K562 (cell line): ENCODE results near the gene INSR. TPM values are rescaled to one million over a fixed set of nuclear protein-coding genes. Genes with fewer than 3 reads are reported as not detected.

ENCODE experiments used
- CREM ChIP-seq: IDR thresholded peaks from 2 replicates; pipeline ENCODE4 v1.6.1; 2014; ENCODE audit warnings: antibody characterized with exemption, low read depth
- EGR1 ChIP-seq: fragments of 450-650 bp; conservative IDR thresholded peaks from 2 replicates; pipeline ENCODE4 v1.6.1; 2017; ENCODE audit warnings: mild to moderate bottlenecking
- FOS ChIP-seq: IDR thresholded peaks from 3 replicates; pipeline ENCODE4 v1.6.1; 2011; ENCODE audit not compliant: insufficient read length; ENCODE audit errors: extremely low read depth
- GTF2E2 ChIP-seq: fragments of 200-800 bp; sonication (Bioruptor generic); IDR thresholded peaks from 2 replicates; pipeline ENCODE4 v1.6.1; 2016; ENCODE audit warnings: missing genetic modification characterization, missing compliant biosample characterization
- HNRNPL ChIP-seq: fragments of 200-400 bp; formaldehyde crosslinking; IDR thresholded peaks from 2 replicates; pipeline ENCODE4 v1.6.1; 2017; ENCODE audit warnings: low read depth, mild to moderate bottlenecking, low read length
- HNRNPLL ChIP-seq: fragments of 200-400 bp; formaldehyde crosslinking; IDR thresholded peaks from 2 replicates; pipeline ENCODE4 v1.6.1; 2017; ENCODE audit warnings: low read length, low read depth, mild to moderate bottlenecking; ENCODE audit not compliant: poor library complexity, severe bottlenecking
- MYNN ChIP-seq, 2 experiments: sonication (generic); formaldehyde crosslinking in 1 of 2; IDR thresholded peaks; 2 replicates each; pipeline versions ENCODE4 v1.5.0 to v1.6.1; 2016 to 2020; ENCODE audit warnings: antibody characterized with exemption in 1 of 2, missing genetic modification reagents in 1 of 2
- NCOR1 ChIP-seq: fragments of 450-650 bp; IDR thresholded peaks from 2 replicates; pipeline ENCODE4 v1.6.1; 2016; ENCODE audit warnings: mild to moderate bottlenecking, moderate library complexity
- NFXL1 ChIP-seq: fragments of 450-650 bp; formaldehyde crosslinking; IDR thresholded peaks from 2 replicates; pipeline ENCODE4 v1.4.0; 2021; ENCODE audit warnings: mild to moderate bottlenecking
- NKRF ChIP-seq: fragments of 450-650 bp; IDR thresholded peaks from 2 replicates; pipeline ENCODE4 v1.6.1; 2016; ENCODE audit warnings: borderline replicate concordance
- OTX1 ChIP-seq: fragments of 450-650 bp; formaldehyde crosslinking; IDR thresholded peaks from 2 replicates; pipeline ENCODE4 v1.4.0; 2022; ENCODE audit warnings: mild to moderate bottlenecking
- PHB2 ChIP-seq: fragments of 450-650 bp; IDR thresholded peaks from 2 replicates; pipeline ENCODE4 v1.6.1; 2017; ENCODE audit warnings: low read depth
- POLR3G ChIP-seq: IDR thresholded peaks from 2 replicates; pipeline ENCODE4 v1.6.1; 2011; ENCODE audit not compliant: insufficient read length, insufficient replicate concordance; ENCODE audit errors: extremely low read depth
- RBM22 ChIP-seq: fragments of 200-400 bp; formaldehyde crosslinking; IDR thresholded peaks from 2 replicates; pipeline ENCODE4 v1.6.1; 2018; ENCODE audit warnings: low read length, low read depth; ENCODE audit not compliant: poor library complexity, severe bottlenecking
- RHOXF2B ChIP-seq: fragments of 250-450 bp; sonication (Bioruptor Pico); conservative IDR thresholded peaks from 2 replicates; pipeline ENCODE4 v1.5.1; 2021
- SMAD4 ChIP-seq: fragments of 250-450 bp; sonication (Bioruptor Pico); conservative IDR thresholded peaks from 2 replicates; pipeline ENCODE4 v1.8.0; 2021; ENCODE audit warnings: inconsistent platforms, mild to moderate bottlenecking, moderate library complexity
- TCFL5 ChIP-seq: fragments of 250-450 bp; sonication (Bioruptor Pico); conservative IDR thresholded peaks from 2 replicates; pipeline ENCODE4 v1.6.1; 2021; ENCODE audit warnings: mild to moderate bottlenecking, moderate library complexity, matching md5 sums
- U2AF1 ChIP-seq: fragments of 200-400 bp; formaldehyde crosslinking; optimal IDR thresholded peaks from 2 replicates; pipeline ENCODE3; 2017; ENCODE audit warnings: mild to moderate bottlenecking, low read depth, low read length, moderate library complexity
- ZBTB17 ChIP-seq: fragments of 450-650 bp; formaldehyde crosslinking; IDR thresholded peaks from 2 replicates; pipeline ENCODE4 v1.4.0; 2020; ENCODE audit warnings: mild to moderate bottlenecking
- ZBTB2 ChIP-seq: fragments of 450-650 bp; IDR thresholded peaks from 2 replicates; pipeline ENCODE4 v1.6.1; 2016; ENCODE audit warnings: antibody characterized with exemption
- ZFP30 ChIP-seq: fragments of 250-450 bp; sonication (Bioruptor Pico); IDR thresholded peaks from 2 replicates; pipeline ENCODE4 v1.8.0; 2022; ENCODE audit warnings: moderate library complexity, mild to moderate bottlenecking, inconsistent platforms, borderline replicate concordance
- ZNF174 ChIP-seq: fragments of 250-450 bp; sonication (Bioruptor Pico); IDR thresholded peaks from 2 replicates; pipeline ENCODE4 v1.4.0; 2020; ENCODE audit warnings: mild to moderate bottlenecking
- ZNF316 ChIP-seq: fragments of 450-650 bp; IDR thresholded peaks from 2 replicates; pipeline ENCODE4 v1.6.1; 2016
- ZNF551 ChIP-seq: fragments of 250-450 bp; sonication (Bioruptor Pico); IDR thresholded peaks from 2 replicates; pipeline ENCODE4 v1.5.0; 2021; ENCODE audit warnings: mild to moderate bottlenecking, moderate library complexity
- polyA plus RNA-seq, 8 experiments: library from polyadenylated mRNA; depleted of rRNA in 4 of 8; stranded (reverse) in 5 of 8; unstranded in 3 of 8; fragments of >200 nt; fragmentation: Nextera tagmentation in 2 of 8; fragmentation: Illumina TruSeq in 1 of 8; extraction: Ambion mirVana in 2 of 8; extraction: Trizol in 1 of 8; gene quantifications; 2 replicates each; pipeline versions ENCODE4 v1.2.1 to v1.2.3, GENCODE V29; 2011 to 2014; ENCODE audit warnings: inconsistent platforms in 1 of 8, missing spikeins in 1 of 8
- total RNA-seq, 7 experiments: library from RNA; depleted of rRNA in 6 of 7; stranded (reverse); fragments of >200 nt in 6 of 7; fragmentation: Illumina TruSeq in 2 of 7; extraction: Trizol in 2 of 7; gene quantifications; 2 replicates each; pipeline versions ENCODE4 v1.2.1 to v1.2.3, GENCODE V29; 2011 to 2021; ENCODE audit warnings: low replicate concordance in 1 of 7
- TF ChIP-seq, protein P1 (sequence below): fragments of 250-450 bp; sonication (Bioruptor Pico); IDR thresholded peaks from 2 replicates; pipeline ENCODE4 v1.5.0; 2021

Gene INSR
- total and polyA plus RNA-seq, 9 of the 15 experiments (the other 6 are each of a cell fraction or from before 2014, with no cell fraction given) = 0.04 to 0.88 (median 0.41) TPM

DNA sequence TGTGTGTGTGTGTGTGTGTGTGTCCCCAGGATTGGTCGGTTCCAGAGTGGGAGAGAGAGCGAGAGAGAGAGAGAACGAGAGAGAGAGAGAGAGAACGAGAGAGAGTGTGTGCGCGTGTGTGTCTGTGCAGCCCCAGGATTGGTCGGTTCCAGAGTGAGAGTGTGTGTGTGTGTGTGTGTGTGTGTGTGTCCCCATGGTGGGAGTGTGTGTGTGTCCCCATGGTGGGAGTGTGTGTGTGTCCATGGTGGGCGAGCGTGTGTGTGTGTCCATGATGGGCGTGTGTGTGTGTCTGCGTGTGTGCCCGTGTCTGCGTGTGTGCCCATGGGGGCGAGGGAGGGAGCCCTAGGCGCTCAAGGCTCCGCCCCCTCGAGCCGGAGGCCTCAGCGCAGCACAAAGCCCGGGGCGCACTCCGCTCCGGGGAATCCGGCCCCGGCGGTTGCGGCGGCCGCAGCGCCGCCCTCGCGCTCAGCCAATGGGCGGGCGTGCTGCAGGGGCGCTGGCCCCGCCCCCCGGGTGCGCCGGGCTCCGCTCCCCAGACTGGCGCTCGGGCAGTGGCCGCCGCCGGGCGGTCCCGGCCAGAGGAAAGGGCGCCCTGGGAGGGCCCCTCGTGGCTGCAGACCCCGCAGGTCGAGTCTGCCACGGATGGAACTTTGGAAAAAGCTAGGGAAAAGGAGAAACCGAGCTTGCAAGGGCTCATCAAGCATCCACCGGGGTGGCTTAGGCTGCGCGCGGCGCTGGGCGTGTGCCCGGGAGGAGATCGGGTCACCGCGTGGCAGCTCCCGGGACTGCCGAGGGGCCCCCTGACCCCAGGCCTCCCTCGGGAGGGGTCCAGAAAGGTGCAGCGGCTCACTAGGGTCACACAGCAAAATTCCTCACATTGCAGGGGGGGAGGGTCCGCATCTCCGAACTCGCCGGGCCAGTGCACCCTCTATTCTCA is 96.2 kb downstream of the INSR start (continued):
- no peak for TF ChIP-seq ZBTB17 (CRISPR knock-in tag)
- TF ChIP-seq NKRF = peak; percentile 64
- peak; percentile 94; the same call in 1 of the 2 replicates for TF ChIP-seq OTX1 (CRISPR knock-in tag)
- 0 out of 2 replicates have a peak, but pooled peaks have one; percentile 23 for TF ChIP-seq PHB2
- no peak for TF ChIP-seq RBM22
- TF ChIP-seq ZBTB2 = peak; percentile 13; the same call in 1 of the 2 replicates
- TF ChIP-seq ZNF174 (CRISPR knock-in tag) = no peak
- TF ChIP-seq ZNF551 (CRISPR knock-in tag) = no peak
- peak; percentile 65 for TF ChIP-seq EGR1
- no peak for TF ChIP-seq ZFP30 (CRISPR knock-in tag)
- TF ChIP-seq POLR3G = no peak
- no peak for TF ChIP-seq FOS
- peak; percentile 59; the same call in 1 of the 2 replicates for TF ChIP-seq SMAD4 (CRISPR knock-in tag)
- TF ChIP-seq NFXL1 (CRISPR knock-in tag) = no peak
- TF ChIP-seq ZNF316 = no peak
- no peak for TF ChIP-seq GTF2E2
- peak; percentile 62; the same call in 1 of the 2 replicates for TF ChIP-seq HNRNPL
- TF ChIP-seq, protein P1, sequence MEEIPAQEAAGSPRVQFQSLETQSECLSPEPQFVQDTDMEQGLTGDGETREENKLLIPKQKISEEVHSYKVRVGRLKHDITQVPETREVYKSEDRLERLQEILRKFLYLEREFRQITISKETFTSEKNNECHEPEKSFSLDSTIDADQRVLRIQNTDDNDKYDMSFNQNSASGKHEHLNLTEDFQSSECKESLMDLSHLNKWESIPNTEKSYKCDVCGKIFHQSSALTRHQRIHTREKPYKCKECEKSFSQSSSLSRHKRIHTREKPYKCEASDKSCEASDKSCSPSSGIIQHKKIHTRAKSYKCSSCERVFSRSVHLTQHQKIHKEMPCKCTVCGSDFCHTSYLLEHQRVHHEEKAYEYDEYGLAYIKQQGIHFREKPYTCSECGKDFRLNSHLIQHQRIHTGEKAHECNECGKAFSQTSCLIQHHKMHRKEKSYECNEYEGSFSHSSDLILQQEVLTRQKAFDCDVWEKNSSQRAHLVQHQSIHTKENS = no peak
- no peak for TF ChIP-seq NCOR1
- peak; percentile 80 for TF ChIP-seq MYNN (IDR thresholded peaks at IDR 0.05)
- no peak for TF ChIP-seq MYNN (CRISPR knock-in tag; IDR thresholded peaks at IDR 0.05)
- TF ChIP-seq RHOXF2B = no peak
- no peak for TF ChIP-seq U2AF1
- TF ChIP-seq CREM = peak; percentile 39; the same call in 1 of the 2 replicates
- TF ChIP-seq HNRNPLL = peak; percentile 63
- TF ChIP-seq TCFL5 = no peak
